ENCODE data around the gene FAM163B. TPM values are rescaled to one million over a fixed set of nuclear protein-coding genes. Genes with fewer than 3 reads are reported as not detected.
A peak's percentile ranks its signal among the peaks of the same experiment; 100 is the strongest.

The FAM163B gene
- polyA plus RNA-seq, 10 donors = 0.25 to 0.31 TPM; not detected in 8

DNA sequence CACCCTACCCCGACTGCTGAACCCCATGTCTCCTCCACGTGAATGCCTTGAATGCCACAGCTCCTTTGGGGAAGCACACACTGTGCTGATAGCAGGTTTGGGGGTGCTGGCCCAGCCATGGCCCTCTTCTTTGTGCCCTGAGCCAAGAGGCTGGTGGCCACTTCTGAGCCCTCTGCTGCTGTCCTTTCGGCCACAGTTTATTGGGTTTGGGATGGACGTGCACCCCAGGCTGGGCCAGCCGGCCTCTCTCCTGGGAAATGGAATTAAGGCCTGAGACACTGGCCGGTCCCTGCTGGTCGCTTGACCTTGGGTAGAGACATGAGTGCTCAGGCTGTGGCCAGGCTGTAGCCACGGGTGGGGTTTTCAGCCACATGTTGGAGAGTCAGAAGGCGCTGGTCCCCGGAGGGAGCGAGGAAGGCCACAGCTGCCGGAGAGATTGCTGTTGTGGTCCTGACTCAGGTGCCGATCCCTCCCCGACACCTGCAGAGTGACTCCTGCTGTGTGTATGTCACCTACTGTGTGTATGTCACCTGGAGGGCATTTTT is 26.6 kb downstream of the FAM163B start:
- no peak for DNase-seq

DNA sequence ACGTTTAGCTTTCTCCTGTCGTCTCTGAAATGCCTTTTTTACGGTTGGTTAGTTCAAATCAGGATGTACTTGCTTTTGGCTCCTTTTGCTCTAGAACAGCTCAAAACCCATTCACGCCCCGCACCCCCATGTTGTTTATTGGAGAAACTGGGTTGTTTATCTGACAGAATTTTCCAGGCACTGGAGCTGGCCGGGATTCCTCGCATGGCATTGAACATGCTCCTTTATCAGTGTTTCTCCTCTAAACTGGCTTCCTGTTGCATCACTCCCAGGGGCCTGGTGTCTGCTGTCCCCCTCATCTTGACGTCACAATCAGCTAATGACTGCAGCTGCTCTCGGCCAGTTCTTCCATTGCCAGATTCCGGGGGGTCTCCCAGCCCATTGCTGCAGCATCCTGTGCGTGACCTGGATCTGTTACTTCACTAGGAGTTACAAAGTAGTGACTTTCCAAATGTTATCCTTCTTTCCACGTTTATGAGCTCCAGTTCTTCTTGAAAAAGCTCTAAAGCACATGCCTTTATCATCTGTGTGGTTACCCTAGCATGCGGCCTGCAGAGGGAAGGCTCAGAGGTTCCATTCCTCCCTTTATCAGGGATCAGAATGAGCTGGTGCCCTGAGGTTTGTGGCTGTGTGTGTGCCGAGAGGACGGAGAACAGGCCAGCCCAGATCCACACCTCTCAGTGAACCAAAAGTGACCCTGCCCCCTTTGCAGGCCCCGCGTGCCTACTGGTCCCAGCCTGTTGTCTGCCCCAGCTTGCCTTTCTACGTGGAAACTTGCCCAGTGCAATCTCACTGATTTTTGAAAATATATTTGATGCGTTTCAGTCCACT is 27.5 kb downstream of the FAM163B start:
- DNase-seq = no peak

DNA sequence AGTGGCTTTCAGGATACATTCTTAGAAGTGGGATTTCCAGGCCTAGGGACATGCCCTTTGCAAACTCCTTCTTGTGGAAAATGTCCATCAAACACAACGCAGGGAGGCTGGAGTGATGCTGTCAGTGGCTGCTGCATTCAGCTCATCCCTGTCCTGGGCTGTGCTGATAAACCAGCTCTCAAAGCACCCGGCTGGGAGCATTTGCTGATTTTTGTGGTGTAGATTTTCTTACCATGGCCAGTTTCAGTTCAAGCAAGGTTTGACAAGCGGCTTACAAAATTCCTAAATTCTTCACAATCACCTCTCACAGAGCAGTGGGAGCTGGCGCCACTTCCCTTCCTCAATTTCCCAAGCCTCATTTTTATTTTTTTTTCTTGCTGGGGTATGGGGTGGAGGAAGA is 28.2 kb downstream of the FAM163B start:
- DNase-seq = no peak

DNA sequence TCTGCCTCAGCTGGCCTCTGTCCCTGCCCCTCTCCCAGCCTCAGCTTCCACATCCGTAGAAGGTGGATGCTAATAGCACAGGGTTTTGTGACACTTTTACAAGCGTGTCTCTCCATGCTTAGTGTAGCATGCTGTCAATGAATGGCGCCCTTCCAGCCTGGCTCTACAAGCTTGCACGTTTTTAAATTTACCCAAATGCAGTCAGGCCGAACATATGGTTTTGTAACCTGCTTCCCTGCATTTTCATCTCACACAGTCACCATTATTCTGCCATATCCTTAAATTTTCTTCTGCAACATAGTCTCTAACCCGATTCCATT is 28.8 kb downstream of the FAM163B start:
- DNase-seq = no peak

DNA sequence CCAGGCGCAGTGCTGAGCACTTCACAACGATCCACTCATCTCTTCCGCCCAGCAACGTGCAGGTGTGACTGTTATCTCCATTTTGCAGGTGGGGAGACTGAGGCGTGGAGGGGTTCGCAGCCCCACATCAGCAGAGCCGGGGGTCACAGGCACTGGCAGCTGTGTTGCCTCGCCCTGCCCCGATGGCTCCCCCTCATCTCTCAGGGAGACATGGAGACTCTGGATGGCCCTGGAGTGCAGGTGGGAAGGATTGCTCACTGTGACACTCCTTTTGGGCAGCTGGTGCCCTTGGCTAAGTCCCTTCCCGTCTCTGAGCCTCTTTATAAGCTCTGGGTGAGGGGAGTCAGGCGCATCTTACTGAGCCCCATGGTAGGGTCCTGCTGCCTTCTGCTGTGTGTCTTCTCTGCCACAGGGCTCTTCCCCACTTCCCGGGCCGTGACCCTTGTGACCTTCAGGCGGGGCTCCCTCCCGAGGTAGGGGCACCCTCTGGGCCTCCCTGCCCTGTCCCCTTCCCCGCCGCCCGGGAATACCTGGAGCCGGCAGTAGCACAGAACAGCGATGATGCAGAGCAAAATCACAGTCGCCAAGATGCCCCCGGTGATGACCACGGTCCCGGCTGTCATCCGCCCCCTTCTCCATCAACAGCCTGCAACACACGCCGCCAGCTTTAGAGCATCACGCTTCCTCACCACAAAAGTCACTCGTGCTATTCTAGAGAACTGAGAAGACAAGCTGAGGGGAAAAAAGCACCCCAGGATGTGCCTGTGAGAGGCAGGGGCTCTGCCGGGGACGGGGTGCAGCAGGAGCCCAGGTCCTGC is 29.4 kb downstream of the FAM163B start:
- DNase-seq = no peak

DNA sequence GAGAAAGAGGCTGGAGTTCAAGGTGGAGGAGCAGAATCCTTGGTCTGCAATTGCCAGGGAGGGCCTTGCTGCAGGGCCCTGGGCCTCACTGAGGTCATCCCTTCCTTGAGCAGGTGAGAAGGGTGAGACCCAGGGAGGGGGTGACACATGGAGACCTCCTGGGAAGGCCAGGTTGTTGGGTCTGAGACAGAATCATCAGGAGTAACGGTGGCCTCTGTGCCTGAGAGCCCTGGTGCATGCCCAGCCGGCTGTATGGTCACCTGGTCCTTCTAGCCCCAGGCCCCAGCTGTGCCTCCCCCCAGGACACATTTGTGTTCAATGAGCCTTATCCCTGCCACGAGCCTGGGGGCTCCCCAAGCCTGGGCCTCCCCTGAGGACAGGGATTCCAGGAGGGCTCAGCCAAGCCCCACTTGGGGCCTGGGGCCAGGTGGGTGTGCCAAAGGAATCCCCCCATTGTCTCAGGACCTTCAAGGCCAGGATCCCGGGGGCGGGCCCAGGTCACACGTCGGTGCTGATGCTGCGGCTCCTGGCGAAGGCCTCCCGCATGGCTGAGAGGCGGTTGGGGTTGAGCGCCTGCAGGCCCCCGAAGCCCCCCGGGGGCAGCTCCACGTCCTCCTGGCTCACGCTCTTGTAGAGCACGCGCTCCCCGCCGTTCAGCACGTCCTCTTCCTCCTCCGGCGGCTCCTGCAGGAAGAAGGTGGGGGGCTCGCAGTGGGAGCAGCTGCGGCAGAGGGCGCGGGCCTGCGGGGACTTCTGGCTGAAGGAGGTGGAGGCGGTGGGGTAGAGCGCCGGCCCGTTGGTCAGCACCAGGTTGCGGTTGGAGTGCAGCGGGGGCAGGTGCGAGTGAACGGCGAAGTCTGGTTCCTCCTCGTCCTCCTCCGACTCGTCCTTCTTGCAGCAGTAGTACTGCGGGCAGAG is 30.4 kb downstream of the FAM163B start:
- DNase-seq = no peak

DNA sequence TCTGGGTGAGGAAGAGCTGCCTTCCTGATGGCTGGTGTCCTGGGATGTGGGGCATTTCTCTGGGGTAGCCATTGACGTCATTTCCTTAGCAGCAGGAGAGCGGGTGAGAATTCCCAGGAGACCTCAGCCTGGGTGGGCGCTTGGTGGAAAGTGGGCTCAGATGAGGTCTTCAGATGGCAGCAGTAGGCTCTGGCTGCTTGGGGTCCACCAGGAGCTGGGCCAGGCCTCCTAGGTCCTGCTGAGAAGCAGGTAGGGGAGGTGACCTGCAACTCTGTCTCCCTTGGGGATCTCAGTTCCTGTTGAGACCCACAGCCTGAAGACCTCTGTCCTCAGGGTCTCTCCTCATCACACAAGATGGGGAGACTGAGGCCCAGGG is 31.5 kb downstream of the FAM163B start:
- DNase-seq = no peak

DNA sequence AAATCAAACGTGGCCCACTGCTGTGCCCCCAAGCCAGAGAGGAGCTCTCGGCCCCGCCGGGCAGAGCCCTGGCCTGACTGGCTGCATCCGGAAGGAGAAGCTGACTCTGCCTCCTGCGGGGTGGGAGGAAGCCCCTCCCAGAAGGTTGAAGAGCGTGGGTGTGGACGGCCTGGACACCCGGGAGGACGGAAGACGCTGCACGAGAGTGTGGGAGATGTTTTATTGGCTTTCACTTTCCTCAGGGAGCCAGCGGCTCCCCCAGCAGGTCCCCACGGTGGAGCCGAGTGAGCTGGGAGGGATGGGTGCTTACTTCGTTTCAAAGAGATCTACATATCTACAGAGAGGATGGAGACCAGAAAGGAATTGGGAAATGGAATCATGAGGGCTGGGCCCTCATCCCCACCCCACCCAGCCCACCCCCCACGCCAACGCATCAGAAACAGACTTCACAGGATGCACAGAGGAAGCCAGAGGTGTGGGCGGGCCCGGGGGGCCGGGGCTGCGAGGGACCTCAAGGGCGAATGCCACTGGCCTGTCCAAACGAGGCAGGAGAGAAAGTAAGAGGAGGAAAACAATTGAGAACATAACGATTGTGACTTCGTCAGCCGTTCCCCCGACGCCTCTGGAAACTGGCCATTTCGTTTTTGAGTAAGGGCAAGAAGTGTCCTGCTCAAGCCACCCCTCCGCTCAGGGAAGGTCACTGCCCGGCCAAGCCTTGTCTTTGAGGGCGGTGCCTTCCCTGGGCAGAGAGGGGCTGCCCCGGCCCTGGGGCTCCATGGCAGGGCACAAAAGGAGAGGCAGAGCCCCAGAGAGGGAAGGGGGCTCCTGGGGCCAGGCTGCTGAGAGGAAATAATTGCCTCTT is 32.1 kb downstream of the FAM163B start:
- no peak for DNase-seq

DNA sequence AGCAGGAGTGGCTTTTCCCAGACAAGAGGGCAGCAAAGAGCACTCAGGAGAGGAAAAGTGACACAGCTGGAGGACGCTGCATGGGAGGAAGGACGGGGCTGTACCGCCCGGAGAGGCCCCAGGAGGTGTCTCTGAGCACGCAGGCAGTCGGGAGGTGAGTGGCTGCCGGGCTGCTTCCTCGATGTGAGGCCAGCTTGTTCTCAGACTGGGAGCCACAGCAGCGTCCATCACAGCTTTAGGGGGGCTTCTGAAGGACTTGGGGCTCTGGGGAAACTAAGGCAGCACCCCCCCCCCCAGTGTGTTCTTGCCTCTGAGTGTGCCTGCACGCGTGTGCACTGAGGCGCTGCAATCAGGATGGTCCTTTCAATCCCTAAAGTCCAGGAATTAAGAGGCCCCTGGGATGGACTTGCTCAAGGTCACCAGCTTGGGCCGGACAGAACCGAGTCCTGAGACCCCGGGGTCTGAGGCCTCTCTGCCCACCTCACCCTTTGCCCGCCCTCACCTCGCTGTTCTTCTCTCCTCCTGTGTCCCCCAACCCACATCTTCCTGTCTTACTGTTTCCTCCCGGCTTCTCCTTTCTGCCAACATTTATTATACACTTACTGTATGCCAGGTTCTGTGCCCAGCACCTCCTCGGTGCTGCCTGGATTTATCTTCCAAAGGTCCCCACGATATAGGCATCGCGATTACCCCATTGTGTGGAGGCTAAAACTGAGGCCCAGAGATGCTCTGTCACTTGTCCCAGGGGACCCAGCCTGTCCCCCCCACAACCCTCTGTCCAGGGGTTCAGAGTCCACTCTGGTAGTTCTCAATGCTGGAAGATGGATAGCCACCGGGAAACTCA is 32.9 kb downstream of the FAM163B start:
- no peak for DNase-seq

DNA sequence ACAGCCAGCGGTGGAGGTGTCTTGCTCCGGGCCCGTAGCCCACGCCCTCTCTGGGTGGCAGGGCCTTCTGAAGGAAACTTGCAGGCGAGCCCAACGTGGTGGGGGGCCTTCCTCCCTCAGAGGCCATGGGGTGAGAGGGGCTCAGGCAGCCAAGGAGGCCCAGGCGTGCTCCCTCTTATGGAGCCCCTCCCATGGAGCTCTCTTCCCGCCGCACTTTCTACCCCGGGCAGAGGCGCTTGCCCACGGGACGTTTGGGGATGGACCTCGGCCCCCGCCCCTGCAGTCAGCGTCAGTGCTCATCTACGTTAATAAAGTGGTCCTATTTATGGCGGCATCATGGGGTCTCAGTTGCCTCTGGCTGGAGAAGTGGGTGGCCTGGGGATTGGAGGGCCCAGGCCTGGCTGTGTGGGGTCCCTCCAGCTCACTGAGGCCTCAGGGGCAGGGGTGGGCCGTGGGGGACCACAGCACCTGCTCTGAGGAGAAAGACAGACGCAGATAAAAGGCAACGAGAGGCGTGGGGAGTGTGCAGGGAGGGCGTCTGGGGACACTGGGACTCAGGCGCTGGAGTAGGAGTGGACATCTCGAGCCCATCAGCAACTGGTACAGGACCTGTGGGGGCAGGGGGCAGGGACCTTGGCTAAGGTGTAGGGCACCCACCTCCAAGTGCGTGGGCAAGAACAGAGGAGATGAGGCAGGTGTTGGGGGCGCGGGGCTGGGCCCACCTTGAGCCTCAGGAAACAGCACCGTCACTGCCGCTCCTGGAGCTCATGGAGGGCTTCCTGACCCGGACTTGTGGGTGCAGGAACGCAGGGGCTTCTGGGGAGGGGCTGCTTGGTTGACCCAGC is 33.8 kb downstream of the FAM163B start:
- no peak for DNase-seq

DNA sequence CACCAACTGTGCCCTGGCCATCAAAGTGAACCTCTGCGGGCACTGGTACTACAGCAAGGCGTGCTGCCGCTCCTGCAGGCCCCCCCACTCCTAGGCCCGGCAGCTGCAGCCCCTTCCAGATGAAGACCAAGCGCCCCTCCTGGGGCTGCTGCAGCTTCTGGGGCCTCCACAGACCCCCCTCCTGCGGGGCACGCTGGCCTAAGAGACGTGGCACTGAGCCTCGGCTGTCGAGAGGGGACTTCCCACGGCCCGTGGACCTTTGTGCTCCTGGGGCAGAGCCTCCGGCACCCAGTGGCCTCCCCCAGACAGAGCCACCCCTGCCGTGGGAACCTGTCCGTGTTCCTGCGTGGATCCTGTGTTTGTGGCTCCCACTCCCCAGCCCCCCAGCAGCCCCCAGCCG is 34.4 kb downstream of the FAM163B start:
- no peak for DNase-seq

DNA sequence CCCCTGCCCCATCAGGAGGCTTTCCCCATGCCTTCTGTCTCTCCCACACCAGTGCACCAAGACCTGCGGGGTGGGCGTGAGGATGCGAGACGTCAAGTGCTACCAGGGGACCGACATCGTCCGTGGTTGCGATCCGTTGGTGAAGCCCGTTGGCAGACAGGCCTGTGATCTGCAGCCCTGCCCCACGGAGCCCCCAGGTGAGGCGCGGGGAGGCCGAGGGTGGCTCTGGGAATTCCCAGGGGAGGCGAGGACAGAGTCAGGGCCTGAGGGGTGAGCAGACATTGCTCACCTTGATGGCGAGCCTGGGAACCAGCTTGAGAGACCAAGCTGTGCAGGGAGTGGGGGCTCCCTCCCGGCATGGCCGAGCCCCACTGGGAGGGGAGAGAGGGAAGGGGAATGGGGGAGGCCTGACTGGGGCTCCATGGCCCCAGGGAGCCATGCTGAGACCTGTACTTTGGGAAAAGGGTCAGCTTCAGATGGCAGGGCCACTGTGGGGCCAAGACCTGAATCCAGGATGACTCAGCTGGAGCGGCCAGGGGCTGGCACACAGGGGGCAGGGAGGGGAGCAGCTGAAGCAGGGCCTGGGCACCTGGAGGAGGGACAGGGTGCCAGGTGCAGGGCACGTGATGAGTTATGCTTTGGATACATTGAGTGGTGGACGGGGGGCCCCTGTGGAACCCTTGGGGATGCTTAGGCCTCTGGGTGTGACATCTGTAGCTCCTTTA is 35.2 kb downstream of the FAM163B start:
- DNase-seq = no peak

DNA sequence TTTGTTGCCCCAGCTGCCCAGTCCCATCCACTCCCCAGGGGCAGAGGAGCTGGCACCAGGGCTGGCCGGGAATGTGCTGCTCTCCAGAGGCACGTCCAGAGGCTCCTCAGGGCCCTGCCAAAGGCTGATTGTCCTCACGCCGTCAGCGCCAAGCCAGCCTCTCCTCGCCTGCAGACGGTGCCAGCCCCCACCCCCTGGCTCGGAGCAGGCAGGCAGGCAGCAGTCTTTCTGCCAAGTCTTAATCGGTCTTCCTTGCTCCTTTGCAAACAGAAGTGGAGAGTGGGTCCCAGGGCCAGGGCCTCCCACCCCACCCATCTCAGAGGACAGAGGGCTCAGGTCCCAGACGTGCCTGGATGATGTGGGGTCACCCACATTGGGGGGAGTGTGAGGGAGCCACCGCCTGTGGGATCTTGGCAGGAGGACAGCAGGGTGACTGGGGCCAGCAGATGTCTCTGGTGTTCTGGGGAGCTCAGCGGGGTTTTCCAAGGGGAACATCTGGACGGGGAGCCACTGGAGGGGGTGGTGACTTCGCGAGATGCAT is 36.3 kb downstream of the FAM163B start:
- DNase-seq = peak in 2 of 3 donors; percentile 45 to 72

DNA sequence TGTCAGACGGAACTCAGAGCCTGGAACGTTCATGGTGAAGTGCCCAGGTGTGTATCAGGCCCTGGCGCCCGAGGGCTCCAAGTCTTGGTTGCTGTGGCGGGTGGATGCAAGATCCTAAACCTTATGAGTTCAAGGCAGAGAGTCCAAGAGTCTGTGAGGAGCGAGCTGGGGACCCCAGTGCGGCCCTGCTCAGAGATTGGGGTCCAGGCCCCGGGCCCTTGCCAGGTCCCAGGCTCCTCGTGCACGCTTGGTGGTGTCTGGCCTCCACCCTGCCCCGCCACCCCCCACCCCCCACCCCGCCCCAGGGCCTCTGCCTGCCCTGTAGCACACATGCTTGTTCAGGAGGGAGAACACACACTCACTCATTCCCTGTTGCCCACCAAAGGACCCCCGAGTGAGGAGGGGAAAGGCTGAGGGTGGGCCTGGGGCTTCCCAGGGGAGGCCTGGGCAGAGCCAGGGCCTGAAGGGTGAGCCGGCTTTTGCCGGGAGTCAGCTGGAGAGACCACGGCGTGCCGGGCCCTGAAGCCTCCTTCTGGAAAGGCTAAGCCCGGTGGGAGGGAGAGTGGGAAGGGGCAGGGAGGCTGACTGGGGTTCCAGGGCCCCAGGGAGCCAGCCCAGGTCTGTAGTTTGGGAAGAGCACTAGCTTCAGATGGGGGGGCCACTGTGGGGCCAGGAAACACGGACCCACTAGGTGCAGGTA is 37.1 kb downstream of the FAM163B start:
- no peak for DNase-seq

DNA sequence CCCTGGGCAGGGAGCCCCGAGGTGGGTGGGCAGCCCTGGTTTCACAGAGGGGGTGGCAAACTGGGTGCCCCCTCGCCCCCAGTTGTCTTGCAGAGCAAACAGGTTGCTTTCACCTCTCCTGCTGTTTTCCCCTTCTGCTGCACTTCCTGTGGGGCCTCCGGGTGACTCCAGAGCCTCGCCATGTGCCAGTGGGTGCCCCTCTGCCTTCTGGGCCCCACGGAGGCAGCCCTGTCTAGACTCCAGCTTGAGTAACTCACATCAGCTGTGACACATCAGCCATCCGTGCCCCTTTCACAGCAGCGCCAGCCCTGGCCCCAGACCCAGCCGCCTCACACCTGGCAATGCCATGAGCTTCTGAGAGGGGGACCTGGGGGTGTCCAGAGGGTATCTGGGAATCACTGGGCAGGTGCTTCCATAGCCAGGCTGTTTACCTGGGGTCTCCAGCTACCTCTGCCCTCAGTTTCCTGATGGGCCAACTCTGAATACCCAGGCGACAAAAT is 37.7 kb downstream of the FAM163B start:
- no peak for DNase-seq

DNA sequence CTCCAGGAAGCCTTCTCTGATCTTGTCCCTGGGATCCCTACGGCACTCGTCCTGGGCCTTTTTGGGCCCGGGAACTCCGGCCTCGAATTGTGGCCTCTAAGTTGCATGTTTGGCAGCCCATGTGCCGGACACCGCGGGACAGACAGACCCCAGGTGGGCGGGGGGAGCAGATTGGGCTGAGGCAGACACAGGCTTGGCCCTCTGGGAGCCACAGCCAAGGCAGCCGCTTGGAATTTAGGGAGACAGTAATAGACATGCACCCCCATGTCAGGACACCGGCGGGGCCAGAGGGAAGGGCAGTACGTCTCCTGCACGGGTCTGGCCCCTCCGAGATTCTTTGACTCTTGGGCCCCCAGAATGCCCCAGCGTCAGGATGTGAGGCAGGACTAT is 38.5 kb downstream of the FAM163B start:
- DNase-seq = no peak

Data from muscle of back (tissue), 11 donors.